Superior temporal gyrus (tissue), 1 donor: Measurements from ENCODE around the gene ATXN10.

Source experiments
- DNase-seq: peaks from one replicate; pipeline ENCODE4 v3.0.0-alpha.2; 2016; ENCODE audit errors: extremely low spot score

The ATXN10 gene

GRCh38 chr22:45890351-45890635 is 218.7 kb downstream of the ATXN10 start:
- DNase-seq: no peak

DNA sequence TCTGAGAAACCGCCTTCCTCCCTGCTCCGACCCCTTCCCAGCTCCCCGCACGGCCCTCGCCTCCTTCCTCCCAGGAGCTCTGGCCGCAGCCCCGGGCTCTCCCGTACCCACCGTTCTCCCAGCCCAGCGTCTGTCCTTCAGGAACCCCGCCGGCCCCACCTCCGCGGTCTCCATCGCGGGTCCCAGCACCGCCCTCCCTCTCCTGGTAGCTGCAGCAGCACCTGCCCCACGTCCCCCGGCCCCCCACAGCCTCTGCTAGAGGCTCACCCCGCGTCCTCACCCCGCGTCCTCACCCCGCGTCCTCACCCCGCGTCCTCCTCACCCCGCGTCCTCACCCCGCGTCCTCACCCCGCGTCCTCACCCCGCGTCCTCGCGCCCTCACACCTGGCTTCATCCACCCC is 219.4 kb downstream of the ATXN10 start:
- DNase-seq: no peak

DNA sequence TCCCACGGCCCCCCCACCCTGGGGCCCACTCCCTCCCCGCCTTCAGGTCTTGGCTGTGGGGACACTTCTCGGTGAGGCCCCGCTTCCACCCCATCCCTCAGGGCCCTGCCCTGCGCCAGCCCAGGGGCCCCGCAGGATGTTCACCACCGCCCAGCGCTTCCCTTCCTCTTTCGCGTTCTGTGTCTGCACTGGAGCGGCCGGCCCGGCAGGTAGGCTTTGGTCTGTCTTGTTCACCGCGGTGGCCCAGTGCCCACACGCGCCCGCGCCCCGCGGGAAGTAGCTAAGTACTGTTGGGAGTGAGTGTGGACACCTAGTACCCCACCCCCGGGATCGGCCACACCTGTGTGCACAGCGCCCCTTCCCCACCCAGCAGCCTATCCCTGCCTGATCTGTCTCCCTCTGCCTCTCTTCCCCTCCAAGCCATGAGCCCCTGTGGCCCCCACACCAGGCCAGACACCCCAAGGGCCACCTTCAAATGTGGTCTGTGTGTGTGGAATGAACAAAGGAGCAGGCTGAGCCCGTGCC is 219.9 kb downstream of the ATXN10 start:
- no peak for DNase-seq

DNA sequence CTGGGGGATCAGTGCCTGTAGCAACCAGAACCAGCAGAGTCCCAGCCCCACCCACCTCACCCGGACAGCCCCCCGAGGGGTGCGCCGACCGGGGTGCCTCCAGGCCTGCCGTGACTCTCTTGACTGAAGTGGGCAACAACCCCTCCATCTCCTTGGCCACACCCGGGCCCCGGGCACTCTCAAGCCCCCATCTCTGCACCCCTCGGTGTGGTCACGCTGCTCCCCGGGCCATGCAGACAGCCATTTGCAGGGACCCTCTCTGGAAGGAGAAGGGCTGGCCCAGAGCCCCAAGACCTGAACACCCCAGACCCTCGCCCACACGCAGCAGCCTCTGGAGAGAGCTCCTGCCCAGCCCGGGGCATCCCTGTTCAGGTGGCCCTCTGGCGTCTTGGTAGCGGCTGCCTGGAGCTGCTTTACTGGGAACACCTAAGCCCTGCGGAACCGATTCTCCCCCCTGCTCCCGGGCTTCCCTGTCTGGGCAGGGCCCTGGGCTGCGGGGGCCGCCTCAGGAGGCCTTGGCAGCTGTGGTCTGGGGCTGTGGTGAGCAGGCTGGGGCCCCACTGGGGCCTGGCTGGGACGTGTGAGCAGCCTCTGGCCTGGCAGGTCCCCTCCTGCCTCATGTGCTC is 220.5 kb downstream of the ATXN10 start:
- DNase-seq: no peak

- DNase-seq: no peak
These were observed 221.2 kb downstream of the ATXN10 start for GRCh38 chr22:45892681-45893461.

- DNase-seq: no peak
These were observed 221.9 kb downstream of the ATXN10 start for GRCh38 chr22:45893516-45893915.
